H4 (cell line): ENCODE results near the gene USP6NL. TPM values are rescaled to one million over a fixed set of nuclear protein-coding genes. Genes with fewer than 3 reads are reported as not detected.
A peak's percentile ranks its signal among the peaks of the same experiment; 100 is the strongest.

Source experiments
- DNase-seq: peaks from one replicate; pipeline ENCODE4 v3.0.0-alpha.2; 2015; ENCODE audit warnings: low spot score
- total RNA-seq: library from RNA; depleted of rRNA; stranded (reverse); fragments of >200 nt; shearing (Covaris generic); gene quantifications from 2 replicates; pipeline ENCODE4 v1.2.3, GENCODE V29; 2014

USP6NL gene
- total RNA-seq, 1 experiment from 2014 or later = 9.6 TPM

DNA sequence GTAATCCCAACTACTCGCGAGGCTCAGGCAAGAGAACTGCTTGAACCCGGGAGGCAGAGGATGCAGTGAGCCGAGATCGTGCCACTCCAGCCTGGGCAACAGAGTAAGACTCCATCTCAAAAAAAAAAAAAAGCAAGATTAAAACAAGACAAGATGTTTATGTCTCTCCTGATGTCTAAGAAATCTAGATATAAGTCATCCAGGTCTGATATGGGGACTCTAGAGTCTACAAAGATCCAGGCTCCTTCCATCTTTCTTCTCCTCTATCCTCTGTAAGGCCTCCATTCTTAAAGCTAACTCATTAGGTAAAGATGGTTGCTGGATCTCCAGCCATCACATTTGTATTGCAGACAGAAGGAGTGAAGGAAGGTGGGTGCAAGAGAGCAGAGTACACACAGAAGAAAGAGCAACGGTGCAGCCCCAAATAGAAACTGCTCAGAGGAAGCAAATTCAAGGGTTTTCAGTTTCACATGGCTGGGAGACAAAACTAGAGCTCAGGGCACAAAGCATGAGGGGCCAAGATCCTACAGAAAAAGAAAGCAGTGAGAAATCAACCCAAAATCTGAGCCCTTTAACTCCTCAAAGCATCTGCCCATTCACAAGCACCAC lies 57.6 kb downstream of the USP6NL start:
- DNase-seq = no peak

DNA sequence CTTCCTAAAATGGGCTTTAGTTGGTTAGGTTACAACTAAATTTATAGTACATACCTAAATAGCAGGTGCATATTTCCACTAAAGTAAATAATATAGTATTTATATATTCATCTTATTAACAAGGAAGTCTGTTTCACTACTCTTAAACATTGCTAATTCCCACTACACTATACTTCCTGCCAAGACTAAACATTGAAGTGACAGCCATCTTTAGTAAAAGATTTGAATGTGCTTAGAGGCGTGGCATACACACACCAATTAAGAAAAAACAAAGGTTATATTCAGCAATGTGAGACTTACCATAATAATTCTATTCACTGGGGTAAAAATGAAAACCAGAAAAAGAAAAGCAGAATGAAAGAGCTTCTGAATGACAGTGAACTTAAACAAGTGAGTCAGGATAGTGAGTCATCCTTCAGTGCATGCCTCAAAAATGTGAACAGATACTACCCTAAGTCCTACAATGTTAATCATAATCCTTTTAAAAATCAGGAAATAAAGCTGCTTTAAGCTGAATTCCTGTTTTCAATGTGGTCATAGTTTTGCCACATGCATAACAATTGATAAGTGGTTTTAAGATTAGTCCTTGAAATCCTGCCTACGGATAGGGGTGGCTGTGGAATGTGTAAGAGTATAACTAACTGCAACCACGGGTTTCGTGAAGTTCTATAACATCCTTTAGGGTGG lies 59.4 kb downstream of the USP6NL start:
- peak; percentile 60 for DNase-seq

DNA sequence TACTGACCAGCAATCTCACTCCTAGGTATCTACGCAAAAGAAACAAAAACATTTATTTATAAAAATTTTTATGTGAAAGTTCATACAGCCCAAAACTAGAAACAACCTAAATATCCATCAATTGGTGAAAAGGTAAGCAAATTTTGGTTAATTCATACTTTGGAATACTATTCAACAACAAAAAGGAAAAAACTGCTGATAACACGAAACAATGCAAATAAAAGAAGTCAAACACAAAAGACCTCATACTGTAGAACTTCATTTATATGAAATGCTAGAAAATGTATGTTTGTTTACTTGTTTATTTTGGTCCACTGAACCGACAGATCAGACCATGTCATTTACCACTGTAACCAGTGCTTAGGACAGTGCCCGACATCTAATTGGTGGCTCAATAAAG lies 60.3 kb downstream of the USP6NL start:
- no peak for DNase-seq

DNA sequence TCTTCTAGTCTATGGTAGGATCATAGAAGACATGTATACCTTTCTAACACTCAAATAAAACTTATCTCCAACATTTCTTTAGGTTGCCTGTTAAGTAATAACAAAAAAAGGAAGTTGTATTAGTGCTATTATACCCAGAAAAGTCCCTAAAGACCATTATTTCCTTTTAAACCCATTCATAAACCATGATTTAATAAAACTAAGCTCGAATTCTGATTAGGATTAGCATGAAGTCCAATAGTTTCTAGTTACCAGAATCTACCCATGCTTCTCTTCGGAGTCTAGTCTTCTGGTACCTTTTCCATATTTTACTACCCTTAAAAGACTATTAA lies 62.7 kb downstream of the USP6NL start:
- no peak for DNase-seq

DNA sequence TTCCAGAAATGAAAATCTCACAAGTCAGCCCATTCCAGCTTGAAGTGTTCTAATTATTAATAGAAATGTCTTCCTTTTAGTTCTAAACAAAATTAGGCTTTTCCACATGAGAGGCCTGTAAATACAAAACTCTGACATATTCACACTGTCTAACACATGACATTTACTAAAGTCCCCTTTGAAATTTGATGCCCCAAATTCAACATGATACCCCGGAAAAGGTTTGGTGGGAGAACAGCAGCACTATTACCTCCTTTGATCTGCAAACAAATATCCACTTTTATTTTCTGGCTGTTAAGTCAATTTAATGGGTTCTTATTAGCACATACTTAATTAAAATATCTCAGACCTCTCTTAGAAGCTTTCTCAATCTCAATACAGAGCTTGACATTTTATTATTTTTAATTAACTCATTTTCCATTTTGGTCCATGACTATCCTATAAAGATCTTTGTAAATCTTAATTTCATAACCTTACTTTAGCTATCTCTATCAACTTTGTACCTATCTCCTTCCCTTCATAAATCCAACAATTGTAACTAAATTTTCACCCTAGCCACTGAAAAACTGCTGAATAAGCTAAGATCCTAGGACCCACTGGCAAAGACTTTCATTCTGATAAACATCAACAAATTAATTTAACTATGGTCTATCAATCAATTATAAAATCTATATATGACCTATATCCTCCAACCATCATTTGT lies 63.2 kb downstream of the USP6NL start:
- no peak for DNase-seq

DNA sequence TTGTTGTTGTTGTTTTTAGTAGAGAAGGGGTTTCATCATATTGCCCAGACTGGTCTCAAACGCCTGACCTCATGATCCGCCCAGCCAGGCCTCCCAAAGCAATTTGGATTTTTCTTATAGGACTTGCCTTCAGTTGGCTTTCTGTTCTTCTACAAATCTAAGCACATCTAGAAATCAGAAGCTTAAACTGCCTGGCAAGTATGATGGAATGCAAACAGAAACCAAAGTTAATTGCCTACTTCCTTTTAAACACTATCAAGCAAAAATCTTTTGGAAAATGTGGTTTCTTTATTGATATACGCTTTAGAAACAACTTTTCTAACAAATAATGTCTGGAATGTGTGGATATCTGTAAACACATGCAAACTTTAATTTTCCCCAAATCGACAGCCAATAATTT lies 64.9 kb downstream of the USP6NL start:
- DNase-seq = peak; percentile 42

DNA sequence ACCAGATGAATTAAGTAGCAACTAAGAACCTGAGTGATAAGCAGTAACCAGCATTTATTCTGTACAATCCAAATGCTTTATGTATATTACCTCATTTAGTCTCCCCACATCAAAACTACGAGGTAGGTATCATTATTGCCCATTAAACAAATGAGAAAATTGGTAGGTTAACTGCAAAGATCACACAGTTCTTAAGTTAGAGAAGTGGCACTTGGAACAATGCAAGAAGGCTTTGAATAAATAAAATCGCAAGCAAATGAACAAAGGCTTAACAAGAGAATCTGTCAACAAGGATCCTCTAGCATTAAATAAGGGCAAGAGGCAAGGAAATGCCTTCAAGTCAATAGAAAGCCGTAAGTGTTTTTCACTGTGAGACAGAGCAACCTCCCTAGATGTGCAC lies 70.2 kb downstream of the USP6NL start:
- no peak for DNase-seq

DNA sequence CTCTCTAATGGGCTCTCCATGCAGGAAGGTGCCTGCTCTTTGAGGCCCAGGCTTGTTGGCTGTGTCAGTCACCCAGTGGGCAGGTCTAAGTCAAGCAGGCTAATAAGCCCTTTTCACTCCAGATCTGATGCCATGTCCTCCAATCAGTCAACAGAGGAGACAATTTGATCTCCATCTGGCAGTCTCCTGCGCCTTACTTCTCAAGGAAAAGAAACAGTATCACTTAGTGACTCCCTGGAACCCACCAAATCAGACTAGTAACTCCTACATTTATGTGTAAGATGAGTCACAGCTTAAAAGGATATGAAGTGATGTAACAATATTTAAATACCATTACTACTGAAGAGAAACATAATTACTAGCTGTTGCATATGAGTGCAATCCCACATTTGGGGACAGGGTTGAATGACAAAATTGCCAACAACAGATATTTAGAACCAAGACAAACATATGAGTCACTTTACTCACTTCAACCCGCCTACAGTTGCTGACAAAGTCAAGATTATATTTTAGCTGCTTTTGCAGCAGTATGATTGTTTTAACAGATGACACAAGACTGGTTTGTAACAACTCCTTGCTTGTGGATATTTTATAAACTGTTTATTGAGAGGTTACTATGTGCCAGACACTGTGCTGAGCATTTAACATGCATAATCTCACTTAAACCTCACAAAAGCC lies 72.1 kb downstream of the USP6NL start:
- peak; percentile 38 for DNase-seq

DNA sequence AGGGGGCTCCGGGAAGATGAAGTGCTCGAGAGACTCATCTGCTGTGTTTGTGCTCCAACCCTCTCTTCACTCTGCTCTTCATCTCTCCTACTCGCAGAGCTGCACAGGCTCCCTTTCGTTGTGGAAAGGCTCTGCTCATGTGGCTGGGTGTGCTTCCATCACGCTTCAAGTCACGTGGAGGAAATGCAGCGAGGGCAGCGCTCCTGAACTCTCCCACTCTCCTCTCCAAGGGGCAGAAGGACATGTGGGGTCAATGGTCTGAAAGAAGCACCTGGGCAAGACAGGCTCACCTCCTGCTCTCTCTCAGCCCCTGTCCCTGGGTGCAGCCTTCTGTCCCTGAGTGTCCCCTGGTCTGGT lies 72.6 kb downstream of the USP6NL start:
- no peak for DNase-seq

DNA sequence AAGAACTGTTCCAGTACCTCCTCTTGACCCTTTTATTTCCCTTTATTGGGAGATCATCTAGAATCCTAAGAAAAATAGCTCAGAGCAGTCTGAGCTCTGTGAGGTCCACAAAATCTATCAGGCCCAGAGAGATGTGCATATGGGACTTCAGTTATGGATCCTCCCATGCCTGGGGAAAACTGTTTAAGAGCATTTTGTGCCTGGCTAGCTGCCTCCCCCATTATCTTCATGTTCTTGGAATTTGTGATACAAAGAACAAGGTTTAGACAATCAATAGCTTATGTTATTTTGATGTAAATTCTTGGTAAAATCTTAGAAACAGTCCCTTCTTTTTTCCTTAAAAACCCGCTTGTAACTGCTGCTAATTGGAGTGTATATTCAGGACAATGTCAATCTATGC lies 75.2 kb downstream of the USP6NL start:
- no peak for DNase-seq

DNA sequence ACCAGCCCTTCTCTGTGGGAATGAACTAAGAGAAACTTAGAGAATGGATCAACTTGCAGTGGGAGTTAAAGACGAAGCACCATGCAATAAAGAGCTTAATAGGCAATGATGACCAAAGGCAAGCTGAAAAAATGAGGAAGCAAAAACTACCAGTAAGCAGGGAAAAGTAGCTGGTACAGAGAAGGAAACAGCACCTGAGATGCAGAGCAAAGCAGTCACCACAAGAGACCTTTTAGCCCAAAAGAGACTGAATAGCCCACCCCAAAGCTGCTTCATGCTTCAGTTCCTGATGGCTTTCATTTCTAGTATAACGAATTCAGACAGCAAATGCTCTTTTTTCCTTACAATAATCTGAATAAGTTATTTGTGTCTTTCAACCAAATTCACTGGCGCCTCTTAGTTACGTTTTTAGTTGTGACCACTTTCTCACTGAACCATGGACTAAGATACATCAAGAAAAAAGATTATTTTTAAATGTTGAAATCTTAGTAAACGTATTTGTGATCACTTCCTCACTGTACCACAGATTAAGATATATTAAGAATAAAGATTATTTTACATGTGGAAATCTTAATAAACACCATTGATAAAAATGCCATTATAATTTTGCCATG lies 76.0 kb downstream of the USP6NL start:
- no peak for DNase-seq

DNA sequence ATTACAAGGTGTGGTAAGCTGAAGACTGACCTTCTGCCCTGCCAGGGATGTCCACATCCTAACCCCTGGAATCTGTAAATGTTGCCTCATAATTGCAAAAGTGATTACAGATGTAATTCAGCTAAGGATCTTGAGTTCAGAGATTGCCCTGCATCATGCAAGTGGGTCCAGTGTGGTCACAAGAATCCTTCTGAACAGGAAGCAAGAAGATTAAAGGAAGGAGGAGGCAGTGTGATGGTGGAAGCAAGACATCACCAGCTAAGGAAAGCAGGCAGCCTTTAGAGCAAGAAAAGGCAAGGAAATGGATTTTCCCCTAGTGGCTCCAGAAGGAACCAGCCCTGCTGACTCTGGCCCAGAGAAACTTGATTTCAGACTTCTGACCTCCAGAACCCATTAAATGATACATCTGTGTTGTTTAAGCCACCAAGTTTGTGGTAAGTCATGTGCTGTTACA lies 78.1 kb downstream of the USP6NL start:
- peak; percentile 26 for DNase-seq

DNA sequence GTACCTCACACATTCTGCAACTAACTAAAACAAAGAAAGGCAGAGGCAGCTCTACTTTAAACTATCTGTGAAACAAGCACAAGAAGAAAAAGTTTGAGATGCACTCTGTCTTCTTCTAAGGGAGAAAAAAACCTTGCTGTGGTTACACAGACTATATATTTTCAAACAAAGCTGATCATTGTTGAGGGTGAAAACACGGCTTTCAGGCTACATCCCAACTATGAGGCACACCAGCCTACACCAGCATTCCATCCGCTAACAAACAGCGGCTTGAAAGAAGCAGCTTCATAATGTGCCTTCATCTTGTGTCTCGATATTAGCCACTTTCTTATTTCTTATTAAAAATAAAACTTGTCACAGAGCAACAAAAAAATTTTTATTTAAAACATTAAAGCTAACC lies 79.1 kb downstream of the USP6NL start:
- no peak for DNase-seq

DNA sequence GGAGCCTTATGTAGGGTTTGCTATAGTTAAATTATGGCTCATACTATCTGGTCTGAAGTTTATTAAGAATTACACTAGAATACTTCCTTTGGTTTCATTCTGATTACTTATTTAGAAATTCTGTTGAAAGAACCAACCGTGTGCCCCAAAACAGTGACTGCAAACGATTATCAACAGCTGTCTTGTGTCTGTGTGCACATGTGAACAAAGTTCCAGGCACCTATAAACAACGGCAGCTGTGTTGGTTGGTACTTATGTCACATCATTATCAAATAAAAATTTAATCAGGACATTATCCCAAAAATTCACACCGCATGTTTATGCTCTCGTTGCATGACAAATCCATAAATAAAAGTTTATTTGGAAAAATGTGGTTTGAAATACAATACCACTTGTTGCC lies 80.6 kb downstream of the USP6NL start:
- no peak for DNase-seq

DNA sequence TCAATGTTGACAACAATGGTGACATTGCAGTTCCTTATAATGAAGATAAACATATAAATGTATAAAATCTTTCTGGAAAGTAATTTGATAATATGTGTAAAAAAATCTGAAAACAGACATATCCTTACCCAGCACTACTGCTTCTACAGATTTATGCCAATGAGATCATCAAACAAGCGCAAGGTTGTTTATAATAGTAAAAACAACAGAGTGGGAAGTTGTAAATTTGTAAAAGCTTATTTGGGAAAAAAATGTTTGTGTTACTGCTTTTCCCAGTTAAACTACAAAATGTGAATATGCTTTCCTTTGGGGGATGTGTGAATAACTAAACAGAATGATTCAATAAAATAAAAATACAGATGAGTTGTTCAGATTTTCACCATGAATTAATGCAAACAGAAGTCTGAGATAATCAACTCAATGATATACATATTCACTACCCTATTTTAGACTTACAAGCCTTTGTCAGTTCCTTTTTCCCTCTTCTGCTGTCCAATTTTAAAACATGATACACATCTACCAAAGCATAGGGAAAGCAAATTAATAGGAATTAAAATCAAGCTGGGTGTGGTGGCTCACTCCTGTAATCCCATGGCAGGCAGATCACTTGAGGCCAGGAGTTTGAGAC lies 82.1 kb downstream of the USP6NL start:
- DNase-seq = no peak

DNA sequence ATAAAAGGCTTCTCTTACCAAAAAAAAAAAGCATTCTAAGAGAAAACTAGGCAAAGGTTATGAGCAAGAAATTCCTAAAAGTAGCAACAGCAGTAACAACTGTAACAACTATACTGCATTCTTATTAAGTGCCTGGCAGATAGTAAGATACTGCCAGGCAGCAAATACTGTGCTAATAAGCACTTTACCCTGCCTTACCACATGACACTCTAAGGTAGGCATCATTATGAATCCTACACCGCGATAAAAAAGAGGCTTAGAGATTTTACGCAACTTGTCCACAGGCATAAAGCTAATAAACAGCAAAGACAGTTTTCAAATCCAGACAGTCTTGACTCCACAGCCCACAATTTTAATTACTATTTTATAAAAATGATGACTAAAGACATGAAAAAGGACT lies 83.2 kb downstream of the USP6NL start:
- no peak for DNase-seq

DNA sequence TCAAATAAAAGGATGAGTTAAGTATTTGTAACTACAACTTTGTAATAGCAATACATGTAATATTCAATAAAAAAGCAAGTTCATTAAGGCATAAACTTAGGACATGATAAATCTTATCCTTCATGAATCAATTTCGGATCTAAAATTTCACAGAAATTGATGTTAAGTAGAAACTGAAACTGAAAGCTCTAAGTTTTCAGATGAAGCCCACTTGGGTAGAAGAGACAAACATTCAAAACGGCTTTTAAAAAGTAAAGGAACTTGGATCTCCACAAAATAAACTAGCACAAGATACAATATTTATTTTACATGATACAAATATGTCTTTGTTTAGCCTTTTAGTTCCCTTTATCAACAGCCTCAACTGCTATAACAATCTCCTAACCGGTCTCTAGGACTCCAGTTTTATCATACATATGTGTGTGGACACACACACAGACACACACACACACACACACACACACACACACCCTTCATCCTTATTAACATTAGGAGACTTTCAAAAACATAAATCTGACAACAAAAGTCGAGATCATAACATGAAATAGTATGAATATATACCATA lies 83.7 kb downstream of the USP6NL start:
- no peak for DNase-seq

DNA sequence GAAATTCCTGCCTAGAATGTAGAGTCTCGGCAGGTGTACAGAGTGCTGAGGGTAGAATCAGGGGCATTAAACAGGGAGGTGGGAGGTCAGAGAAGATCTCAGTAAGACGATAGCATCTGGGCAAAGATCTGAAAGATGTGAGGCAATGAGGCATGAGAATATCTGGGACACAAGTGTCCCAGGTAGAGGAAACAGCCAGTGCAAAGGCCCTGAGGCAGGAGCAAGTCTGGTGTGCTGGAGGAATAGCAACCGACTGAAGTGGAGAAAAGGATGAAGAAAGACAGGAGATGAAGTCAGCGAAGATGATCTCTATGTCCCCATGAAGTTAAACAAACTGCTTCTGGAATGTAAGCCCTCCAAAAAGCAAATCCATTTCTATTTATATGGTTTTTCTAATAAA lies 84.4 kb downstream of the USP6NL start:
- no peak for DNase-seq

DNA sequence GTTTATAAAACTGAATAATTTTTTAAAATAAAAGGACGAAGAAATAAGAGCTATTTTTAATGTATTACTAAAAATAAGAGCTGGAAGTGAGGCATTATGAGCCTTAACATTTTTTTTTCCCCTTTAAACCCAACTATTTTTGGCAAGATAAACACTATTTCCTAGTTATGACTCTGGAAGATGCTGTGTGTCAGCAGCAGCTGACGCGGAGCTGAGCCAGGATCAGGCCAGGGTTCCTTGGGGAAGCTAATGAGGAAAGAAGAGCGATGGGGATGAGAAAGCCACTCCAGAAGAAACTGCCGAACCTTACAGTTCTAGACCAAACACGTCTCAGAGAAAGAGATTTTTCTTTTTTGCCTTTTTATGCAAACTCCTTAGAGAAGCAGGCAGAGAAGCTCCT lies 85.9 kb downstream of the USP6NL start:
- DNase-seq = no peak

DNA sequence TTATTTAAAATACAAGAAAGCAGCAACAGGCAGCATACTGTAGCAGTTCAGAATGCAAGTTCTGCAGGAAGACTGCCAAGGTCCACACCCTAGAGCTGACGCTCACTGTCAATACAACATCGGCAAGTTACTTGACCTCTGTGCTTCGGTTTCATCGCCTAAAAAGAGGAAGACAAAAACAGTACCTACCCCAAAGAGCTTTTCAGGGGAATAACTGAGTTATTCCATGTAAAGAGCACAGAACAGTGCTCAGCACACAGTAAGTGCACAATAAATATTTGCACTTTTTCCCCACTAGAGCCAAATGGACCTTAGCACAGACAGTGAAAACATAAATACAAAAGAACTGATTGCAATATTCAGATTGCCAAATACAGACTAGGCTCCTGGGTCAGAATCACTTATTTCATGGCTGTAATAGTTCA lies 88.6 kb downstream of the USP6NL start:
- DNase-seq = no peak

DNA sequence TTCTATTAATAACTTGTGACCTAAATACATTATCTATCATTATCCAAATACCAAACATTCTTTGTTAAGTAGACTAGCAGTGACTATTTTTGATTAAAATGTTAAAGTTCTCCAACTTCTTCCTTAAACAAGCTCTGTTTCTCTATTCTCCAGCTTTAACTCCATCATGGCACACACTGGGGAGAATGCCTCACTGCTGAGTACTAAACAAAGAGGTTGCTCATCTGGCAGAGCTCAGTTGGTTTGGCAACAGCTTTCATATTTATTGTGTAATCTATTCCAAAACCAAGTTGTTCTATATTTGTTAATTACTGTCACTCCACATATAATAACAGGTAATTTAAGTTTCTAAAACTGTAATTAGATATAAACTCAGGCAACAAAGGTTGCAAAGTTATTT lies 89.6 kb downstream of the USP6NL start:
- no peak for DNase-seq

DNA sequence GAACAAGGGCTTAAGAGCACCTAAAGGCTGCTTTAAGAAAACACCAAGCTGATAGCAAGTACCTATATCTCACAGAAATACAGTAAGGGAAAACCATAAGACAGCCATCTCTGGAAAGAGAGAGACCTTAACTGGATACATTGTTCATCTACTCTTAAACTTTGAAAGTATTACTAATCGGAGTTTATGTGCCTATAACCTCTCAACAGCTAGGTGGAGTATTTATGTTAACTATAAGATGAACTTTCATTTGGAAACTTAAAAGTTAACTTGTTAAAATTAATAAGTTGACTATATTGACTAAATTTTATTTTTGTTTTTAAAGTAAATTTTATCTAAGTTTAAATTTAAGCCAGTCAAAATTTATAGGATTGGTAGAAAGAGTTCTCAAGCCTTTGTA lies 90.6 kb downstream of the USP6NL start:
- no peak for DNase-seq
